Measurements from ENCODE around the gene SLC9A7.

GRCh38 chrX:46759645-46759974 lies 692 bp upstream of the SLC9A7 start:
- TF ChIP-seq EZH2 (IDR thresholded peaks at IDR 0.05; ENCODE audit: insufficient read depth, poor library complexity, severe bottlenecking) (no peak), EZH2phosphoT487 (IDR thresholded peaks at IDR 0.05; ENCODE audit: insufficient read depth, low read depth) (no peak)
